PC-3 (cell line): ENCODE data around the gene CRELD1. TPM values are rescaled to one million over a fixed set of nuclear protein-coding genes. Genes with fewer than 3 reads are reported as not detected.
"Not testable (repeated sequence)": the region's sequence is repeated elsewhere in the genome, so short reads cannot be mapped to it uniquely, and the experiment has no call there.

ENCODE experiments used
- ATAC-seq: fragments of 200-7000 bp; cut with Tn5 transposase; 2 replicates; pipeline ENCODE4 v1.9.1; 2020; ENCODE audit warnings: mild to moderate bottlenecking, moderate library complexity
- BruUV-seq: library from RNA; stranded (reverse); fragments of 400-500 nt; replicated peaks from 2 replicates; lab custom pipeline; 2021; lab: Mats Ljungman, UMichigan
- CTCF ChIA-PET: fragments of 300-600 bp; sonication (Branson Sonifier 250); formaldehyde crosslinking; loops from one replicate; lab custom pipeline; 2022; ENCODE audit warnings: antibody characterized with exemption; lab: Charles Lee
- POLR2A ChIA-PET: fragments of 300-600 bp; sonication (Branson Sonifier 250); formaldehyde crosslinking; loops from one replicate; lab custom pipeline; 2022; ENCODE audit warnings: antibody characterized with exemption; ENCODE audit not compliant: unreplicated experiment; lab: Charles Lee
- DNase-seq: peaks from one replicate; pipeline ENCODE4 v3.0.0-alpha.2; 2015
- H2AFZ ChIP-seq: fragments of 300-600 bp; sonication (generic); 2 replicates; pipeline ENCODE4 v1.6.0; 2016; ENCODE audit warnings: antibody characterized with exemption, low read length
- H3F3A ChIP-seq: fragments of 300-600 bp; sonication (generic); one replicate; pipeline ENCODE4 v1.6.0; 2017; ENCODE audit warnings: antibody characterized with exemption, low read length, control low read depth, mild to moderate bottlenecking; ENCODE audit not compliant: unreplicated experiment
- H3K27ac ChIP-seq: fragments of 300-600 bp; sonication (generic); 2 replicates; pipeline ENCODE4 v1.5.1; 2016; ENCODE audit warnings: mild to moderate bottlenecking, low read length
- H3K27me3 ChIP-seq: fragments of 300-600 bp; sonication (generic); 2 replicates; pipeline ENCODE4 v1.6.1; 2016; ENCODE audit warnings: low read length, mixed read lengths
- H3K36me3 ChIP-seq: fragments of 300-600 bp; sonication (generic); 2 replicates; pipeline ENCODE4 v1.6.1; 2016; ENCODE audit warnings: low read depth, mixed run types, low read length, mixed read lengths
- H3K4me1 ChIP-seq: fragments of 300-600 bp; sonication (generic); 2 replicates; pipeline ENCODE4 v1.5.1; 2016; ENCODE audit warnings: low read length; ENCODE audit not compliant: insufficient read depth
- H3K4me2 ChIP-seq: fragments of 300-600 bp; sonication (generic); 2 replicates; pipeline ENCODE4 v1.6.0; 2016; ENCODE audit warnings: low read length
- H3K4me3 ChIP-seq: fragments of 300-600 bp; sonication (generic); 2 replicates; pipeline ENCODE4 v1.5.1; 2016; ENCODE audit warnings: mild to moderate bottlenecking, low read length, mixed read lengths
- H3K79me2 ChIP-seq: fragments of 300-600 bp; sonication (generic); 2 replicates; pipeline ENCODE4 v1.6.1; 2017; ENCODE audit warnings: low read length, mixed read lengths
- H3K9ac ChIP-seq: fragments of 300-600 bp; sonication (generic); 2 replicates; pipeline ENCODE4 v1.6.0; 2016; ENCODE audit warnings: mild to moderate bottlenecking, low read length
- H3K9me2 ChIP-seq: fragments of 300-600 bp; sonication (generic); replicated peaks from 2 replicates; pipeline ENCODE4 v1.6.1; 2016; ENCODE audit warnings: mixed run types, low read length, mixed read lengths
- H3K9me3 ChIP-seq: fragments of 300-600 bp; sonication (generic); 2 replicates; pipeline ENCODE4 v1.6.1; 2016; ENCODE audit warnings: low read length, mixed read lengths
- H4K20me1 ChIP-seq: fragments of 300-600 bp; sonication (generic); 2 replicates; pipeline ENCODE4 v1.6.1; 2016; ENCODE audit warnings: low read length, mixed read lengths
- CTCF ChIP-seq: fragments of 300-600 bp; sonication (generic); conservative IDR thresholded peaks from 2 replicates; pipeline ENCODE4 v1.5.1; 2017; ENCODE audit warnings: antibody characterized with exemption, low read depth, mild to moderate bottlenecking, low read length
- EZH2 ChIP-seq: fragments of 300-600 bp; sonication (generic); IDR thresholded peaks from one replicate; pipeline ENCODE4 v1.6.1; 2017; ENCODE audit warnings: antibody characterized with exemption, mild to moderate bottlenecking, low read length; ENCODE audit not compliant: unreplicated experiment
- EZH2phosphoT487 ChIP-seq: fragments of 300-600 bp; sonication (generic); IDR thresholded peaks from 2 replicates; pipeline ENCODE4 v1.6.1; 2018; ENCODE audit warnings: mild to moderate bottlenecking, antibody characterized with exemption, low read length, borderline replicate concordance
- intact Hi-C: fragments of 100-400 bp; cut with micrococcal nuclease; formaldehyde crosslinking; loops from 2 replicates; pipeline ENCODE4 v1.9.0; 2023
- total RNA-seq: library from RNA; depleted of rRNA; stranded (reverse); fragments of >200 nt; gene quantifications from 2 replicates; pipeline ENCODE4 v1.2.3, GENCODE V29; 2014

Gene CRELD1
- total RNA-seq, 1 experiment from 2014 or later, result 22.0 TPM

GRCh38 chr3:9899289-9899791, 34.3 kb upstream of the CRELD1 start:
- Histone ChIP-seq H3K9ac (peak overlapping the region; percentile 18; the same call in 1 of the 2 replicates), H3K4me2 (peak overlapping the region; percentile 79), H3K27ac (peak overlapping the region; percentile 93), H3K4me3 (peak overlapping the region; percentile 22; the same call in 1 of the 2 replicates), H2AFZ (peak overlapping the region; percentile 24; the same call in 1 of the 2 replicates), H3K4me1 (peaks cover 55% of the 10 kb centered on the region), H3F3A (peaks cover 14% of the 10 kb centered on the region), H4K20me1 (no peaks in the 10 kb centered on the region), H3K9me2 (no peaks in the 10 kb centered on the region), H3K27me3 (no peaks in the 10 kb centered on the region), H3K36me3 (peaks cover 4% of the 10 kb centered on the region; the same call in 1 of the 2 replicates), H3K79me2 (peaks cover 5% of the 10 kb centered on the region), H3K9me3 (no peaks in the 10 kb centered on the region)
- ATAC-seq (no peak), DNase-seq (no peak)
- ChIA-PET CTCF (no interaction called here), POLR2A (no interaction called here)
- TF ChIP-seq EZH2 (no peak), CTCF (no peak), EZH2phosphoT487 (no peak)
- intact Hi-C loops, result loop anchor here (2.0 to 5.0 kb wide), 2 partner anchors 33 to 57 kb away; partner anchors contain the start of genes CRELD1 and RPUSD3
- BruUV-seq, result no TSS peak

- H3K27ac ChIP-seq, H3K9me2 ChIP-seq, intact Hi-C loops, H2AFZ ChIP-seq, H3K36me3 ChIP-seq, H3K9me3 ChIP-seq, H3K9ac ChIP-seq, POLR2A ChIA-PET, ATAC-seq, H3K79me2 ChIP-seq, DNase-seq, H3K27me3 ChIP-seq, H4K20me1 ChIP-seq, BruUV-seq, H3K4me3 ChIP-seq, H3K4me2 ChIP-seq: not testable (repeated sequence)
- CTCF ChIA-PET, result interaction anchor here (0.6 kb wide), 1 partner anchor 45 kb away, joined by 3 read pairs; no protein-coding TSS in a partner anchor
- Histone ChIP-seq H3K4me1 (peaks cover 53% of the 10 kb centered on the region), H3F3A (peaks cover 12% of the 10 kb centered on the region)
Measured at GRCh38 chr3:9900965-9901415, 32.6 kb upstream of the CRELD1 start.

GRCh38 chr3:9901967-9902366, 31.7 kb upstream of the CRELD1 start:
- CTCF ChIA-PET, result no interaction called here
- Histone ChIP-seq H3K4me2 (no peak overlapping the region), H3K36me3 (no peaks in the 10 kb centered on the region), H3K9ac (no peak overlapping the region), H4K20me1 (no peaks in the 10 kb centered on the region), H3K9me2 (no peaks in the 10 kb centered on the region), H3K27me3 (no peaks in the 10 kb centered on the region), H3F3A (peaks cover 9% of the 10 kb centered on the region), H3K9me3 (no peaks in the 10 kb centered on the region), H3K27ac (no peak overlapping the region), H2AFZ (no peak overlapping the region), H3K4me1 (peaks cover 43% of the 10 kb centered on the region), H3K4me3 (no peak overlapping the region), H3K79me2 (no peaks in the 10 kb centered on the region)
- TF ChIP-seq EZH2phosphoT487 (no peak), CTCF (no peak), EZH2 (no peak)
- DNase-seq (no peak), ATAC-seq (no peak)
- POLR2A ChIA-PET, result no interaction called here
- intact Hi-C loops, result no loop called here
- no TSS peak for BruUV-seq
